Natural killer cell (primary cell): ENCODE measurements around the gene SC5D. TPM values are rescaled to one million over a fixed set of nuclear protein-coding genes. Genes with fewer than 3 reads are reported as not detected.

ENCODE experiments used
- ATAC-seq, 3 donors: fragments of 150-1000 bp in 2 of 3; fragments of 200-7000 bp in 1 of 3; cut with Tn5 transposase; 1 replicate in 1 of 3; 2 replicates in 2 of 3; pipeline ENCODE4 v1.10.0; 2021; ENCODE audit warnings: mild to moderate bottlenecking in 2 of 3, moderate library complexity in 2 of 3
- DNase-seq, 2 donors: peaks; one replicate each; pipeline versions ENCODE4 v3.0.0 to v3.0.0-alpha.2; 2013 to 2021; ENCODE audit warnings: mixed read lengths in 1 of 2
- H3K27ac ChIP-seq: one replicate; pipeline ENCODE4 v1.5.1; 2013; ENCODE audit warnings: mild to moderate bottlenecking, low read length
- H3K27me3 ChIP-seq: one replicate; pipeline ENCODE4 v1.6.1; 2013; ENCODE audit warnings: low read length; ENCODE audit not compliant: control insufficient read depth, insufficient read depth
- H3K36me3 ChIP-seq: one replicate; pipeline ENCODE4 v1.6.1; 2013; ENCODE audit warnings: low read length; ENCODE audit not compliant: control insufficient read depth, insufficient read depth
- H3K4me1 ChIP-seq: one replicate; pipeline ENCODE4 v1.6.1; 2013; ENCODE audit warnings: low read length; ENCODE audit not compliant: control insufficient read depth, insufficient read depth
- H3K4me3 ChIP-seq: one replicate; pipeline ENCODE4 v1.5.1; 2013; ENCODE audit warnings: low read length
- H3K9me3 ChIP-seq: one replicate; pipeline ENCODE4 v1.6.1; 2013; ENCODE audit warnings: low read length; ENCODE audit not compliant: control insufficient read depth, insufficient read depth
- H3K27ac Mint-ChIP-seq, 2 donors: one replicate each; pipeline ENCODE4 v1.8.0; 2022; ENCODE audit warnings: mild to moderate bottlenecking in 2 of 2, mixed read lengths in 2 of 2, moderate library complexity in 1 of 2
- H3K27me3 Mint-ChIP-seq, 2 donors: one replicate each; pipeline ENCODE4 v1.8.0; 2022; ENCODE audit warnings: low read depth in 2 of 2, mixed read lengths in 2 of 2
- H3K36me3 Mint-ChIP-seq: one replicate; pipeline ENCODE4 v1.8.0; 2022; ENCODE audit warnings: mixed read lengths
- H3K4me1 Mint-ChIP-seq, 2 donors: one replicate each; pipeline ENCODE4 v1.8.0; 2022; ENCODE audit warnings: mixed read lengths in 2 of 2
- H3K4me3 Mint-ChIP-seq: one replicate; pipeline ENCODE4 v1.8.0; 2022; ENCODE audit warnings: mild to moderate bottlenecking, moderate library complexity, mixed read lengths
- H3K9me3 Mint-ChIP-seq, 2 donors: one replicate each; pipeline ENCODE4 v1.8.0; 2022; ENCODE audit warnings: mixed read lengths in 2 of 2
- CTCF ChIP-seq: fragments of 200-600 bp; IDR thresholded peaks from one replicate; pipeline ENCODE4 v1.8.0; 2022; ENCODE audit warnings: antibody characterized with exemption
- WGBS: methylation state at CpG from one replicate; pipeline ENCODE4 v1.1.7; 2013; ENCODE audit warnings: missing lambda C conversion rate; ENCODE audit not compliant: insufficient coverage; 5-methylcytosine and 5-hydroxymethylcytosine counted together
- intact Hi-C: fragments of 100-400 bp; cut with micrococcal nuclease; formaldehyde crosslinking; loops from one replicate; pipeline ENCODE4 v1.14.2; 2022
- total RNA-seq, 4 donors: library from RNA; stranded (reverse); fragments of 120-200 nt in 1 of 4; gene quantifications; one replicate each; pipeline versions ENCODE4 v1.2.3 to v1.2.4, GENCODE V29; 2013 to 2022

The SC5D gene
- total RNA-seq, 3 donors from 2014 or later (not counting 1 experiment from before 2014, with no cell fraction given) = 17.2 to 18.6 (median 17.2) TPM

- no peak overlapping the region for H3K4me3 Mint-ChIP-seq
- intact Hi-C loops = no loop called here
- H3K27ac ChIP-seq = no peak overlapping the region
- H3K4me3 ChIP-seq = no peak overlapping the region
- no peak for ATAC-seq
- no CpG with 5 or more reads among the region's 1 CpG for WGBS
- no peaks in the 10 kb centered on the region for H3K27me3 Mint-ChIP-seq
- no peak for DNase-seq
- peaks cover 10 to 12% of the 10 kb centered on the region in 2 donors for H3K4me1 Mint-ChIP-seq
- no peaks in the 10 kb centered on the region for H3K4me1 ChIP-seq
- no peak overlapping the region for H3K27ac Mint-ChIP-seq
- H3K9me3 Mint-ChIP-seq = no peaks in the 10 kb centered on the region
- H3K36me3 Mint-ChIP-seq = peaks cover 19% of the 10 kb centered on the region
- H3K9me3 ChIP-seq = no peaks in the 10 kb centered on the region
- no peaks in the 10 kb centered on the region for H3K27me3 ChIP-seq
- TF ChIP-seq CTCF = no peak
- H3K36me3 ChIP-seq = peaks cover 34% of the 10 kb centered on the region
Measured at GRCh38 chr11:121304759-121305158, 12.2 kb downstream of the SC5D start.

GRCh38 chr11:121308816-121309215 lies 16.2 kb downstream of the SC5D start:
- no peak overlapping the region for H3K4me3 ChIP-seq
- no peaks in the 10 kb centered on the region for H3K4me1 ChIP-seq
- Mint-ChIP-seq H3K4me1 (no peaks in the 10 kb centered on the region), H3K9me3 (no peaks in the 10 kb centered on the region), H3K27me3 (no peaks in the 10 kb centered on the region), H3K36me3 (peaks cover 19% of the 10 kb centered on the region), H3K27ac (no peak overlapping the region), H3K4me3 (no peak overlapping the region)
- WGBS = 100% methylated on average over 1 of the region's 3 CpGs
- no peaks in the 10 kb centered on the region for H3K27me3 ChIP-seq
- DNase-seq = no peak
- intact Hi-C loops = no loop called here
- H3K36me3 ChIP-seq = peaks cover 34% of the 10 kb centered on the region
- no peaks in the 10 kb centered on the region for H3K9me3 ChIP-seq
- ATAC-seq = no peak
- no peak overlapping the region for H3K27ac ChIP-seq
- TF ChIP-seq CTCF = no peak

GRCh38 chr11:121309688-121310087 lies 17.1 kb downstream of the SC5D start:
- TF ChIP-seq CTCF = no peak
- H3K4me1 Mint-ChIP-seq = no peaks in the 10 kb centered on the region
- H3K36me3 Mint-ChIP-seq = peaks cover 19% of the 10 kb centered on the region
- peaks cover 27% of the 10 kb centered on the region for H3K36me3 ChIP-seq
- H3K27ac ChIP-seq = no peak overlapping the region
- DNase-seq (no peak), ATAC-seq (no peak)
- H3K9me3 Mint-ChIP-seq = no peaks in the 10 kb centered on the region
- no peak overlapping the region for H3K4me3 ChIP-seq
- no peaks in the 10 kb centered on the region for H3K27me3 Mint-ChIP-seq
- 46% methylated on average over 2 of the region's 4 CpGs for WGBS
- no peak overlapping the region for H3K4me3 Mint-ChIP-seq
- no peaks in the 10 kb centered on the region for H3K27me3 ChIP-seq
- H3K4me1 ChIP-seq = no peaks in the 10 kb centered on the region
- intact Hi-C loops = no loop called here
- no peaks in the 10 kb centered on the region for H3K9me3 ChIP-seq
- peak overlapping the region in 1 of 2 donors; percentile 5 for H3K27ac Mint-ChIP-seq

- H3K9me3 ChIP-seq = no peaks in the 10 kb centered on the region
- DNase-seq (no peak), ATAC-seq (no peak)
- Mint-ChIP-seq H3K9me3 (no peaks in the 10 kb centered on the region), H3K4me3 (no peak overlapping the region), H3K27me3 (no peaks in the 10 kb centered on the region), H3K27ac (no peak overlapping the region), H3K36me3 (peaks cover 19% of the 10 kb centered on the region), H3K4me1 (no peaks in the 10 kb centered on the region)
- 100% methylated on average over 1 of the region's 1 CpG for WGBS
- peaks cover 17% of the 10 kb centered on the region for H3K36me3 ChIP-seq
- no peaks in the 10 kb centered on the region for H3K27me3 ChIP-seq
- H3K4me3 ChIP-seq = no peak overlapping the region
- H3K4me1 ChIP-seq = no peaks in the 10 kb centered on the region
- intact Hi-C loops = no loop called here
- H3K27ac ChIP-seq = no peak overlapping the region
- no peak for TF ChIP-seq CTCF
Measured at GRCh38 chr11:121310908-121311307, 18.3 kb downstream of the SC5D start.
